Measurements from ENCODE around the gene TMA7B.
"Not testable (repeated sequence)": the region's sequence is repeated elsewhere in the genome, so short reads cannot be mapped to it uniquely, and the experiment has no call there.

TMA7B gene

DNA sequence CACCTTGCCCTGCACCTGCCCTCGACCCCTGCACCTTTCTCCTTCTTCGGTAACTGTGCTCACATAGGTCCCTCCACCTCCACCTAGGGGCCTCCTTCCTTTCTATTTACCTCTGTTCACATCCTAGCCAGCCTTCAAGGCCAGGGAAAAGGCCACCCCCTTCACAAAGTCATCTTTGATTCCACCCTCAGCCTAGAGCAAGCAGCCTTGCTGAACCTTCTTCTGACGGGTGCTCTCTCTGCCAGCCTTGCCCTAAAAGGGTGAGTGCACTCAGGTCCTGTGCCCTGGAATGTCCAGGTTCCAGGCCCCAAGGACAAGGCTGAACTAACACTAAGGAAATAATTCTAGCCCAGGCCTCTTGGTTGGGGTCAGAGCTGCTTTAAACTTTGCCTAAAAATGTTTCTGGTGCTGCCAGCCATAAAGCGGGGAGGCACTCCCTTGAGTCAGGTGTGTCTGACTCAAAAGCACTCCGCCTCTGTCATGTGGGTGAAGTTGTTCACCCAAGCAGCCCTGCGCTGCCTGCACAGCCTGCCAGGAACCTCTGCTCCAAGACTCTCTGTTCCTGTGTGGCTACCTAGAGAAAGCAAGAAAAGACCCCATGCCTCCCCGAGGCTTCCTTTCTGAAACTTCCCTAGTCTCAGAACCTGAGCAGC is 25.3 kb downstream of the TMA7B start:
- DNase-seq = no peak

DNA sequence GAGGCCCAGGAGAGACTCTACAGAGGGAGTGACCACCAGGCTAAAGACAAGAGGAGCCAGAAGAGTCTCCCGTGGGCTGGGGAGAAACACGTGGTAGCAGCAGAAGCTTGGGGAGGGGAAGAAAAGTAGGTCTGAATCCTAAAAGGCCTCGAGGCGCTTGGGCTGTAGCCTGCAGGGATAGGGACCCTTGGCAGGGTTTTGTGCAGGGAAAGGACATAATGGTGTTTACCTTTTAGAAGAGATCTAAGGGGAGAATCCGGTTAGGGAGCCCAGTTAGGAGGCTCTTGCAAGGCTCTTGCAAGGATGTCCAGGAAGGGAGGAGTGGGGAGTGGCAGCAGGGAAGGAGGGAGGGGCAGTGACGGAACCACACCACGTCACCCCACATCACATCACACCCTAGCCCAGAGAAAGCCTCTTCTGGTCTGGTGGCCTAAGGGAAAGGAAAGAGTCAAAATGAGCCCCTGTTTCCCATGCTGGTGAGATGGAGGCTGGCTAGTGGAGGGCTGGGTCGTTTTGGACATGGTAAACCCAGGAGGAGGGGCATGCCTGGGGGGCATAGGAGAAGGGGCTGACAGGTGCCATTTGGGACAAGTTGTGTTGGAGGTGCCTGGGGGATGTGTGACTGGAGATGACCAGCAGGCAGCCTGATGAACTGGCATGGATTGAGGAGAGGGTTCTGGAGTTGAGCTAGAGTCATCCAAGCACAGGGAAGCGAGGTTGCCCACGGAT is 28.4 kb downstream of the TMA7B start:
- no peak for DNase-seq

DNA sequence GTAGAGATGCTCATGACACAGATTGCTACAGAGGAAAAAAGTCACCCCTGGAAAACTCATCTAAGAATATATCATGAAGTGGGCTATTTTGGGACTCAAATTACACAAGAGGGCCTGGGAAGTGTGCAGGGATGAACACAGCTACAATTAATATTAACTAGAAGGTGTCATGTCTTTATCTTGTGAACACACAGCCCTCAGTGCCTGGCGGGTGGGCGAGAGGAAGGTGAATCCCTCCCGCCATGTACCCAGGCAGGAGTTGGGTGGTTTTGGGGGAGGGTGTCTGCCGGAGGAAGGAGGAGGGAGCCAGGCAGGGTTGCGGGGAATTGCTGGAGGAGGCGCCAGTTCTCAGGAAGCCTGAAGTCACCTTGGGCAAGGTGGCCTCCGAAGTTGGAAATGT is 29.4 kb downstream of the TMA7B start:
- DNase-seq = no peak

DNA sequence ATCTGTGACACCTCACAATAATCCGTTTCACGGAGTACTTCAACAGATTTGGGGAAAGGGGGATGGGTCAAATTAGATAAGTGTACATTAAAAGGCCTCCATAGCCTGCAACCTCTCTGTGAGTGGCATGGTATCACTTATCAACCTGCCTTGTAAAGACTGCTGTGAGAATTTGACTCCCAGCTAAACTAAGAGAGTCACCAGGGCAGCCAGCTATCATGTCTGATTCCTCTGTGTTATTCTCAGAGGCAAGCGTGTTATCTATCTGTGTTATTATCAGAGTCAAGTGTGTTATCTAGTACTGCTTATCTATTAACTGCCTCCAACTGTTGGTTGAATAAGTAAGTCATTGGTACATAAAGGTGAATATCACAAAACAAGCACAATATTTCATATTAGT is 30.5 kb downstream of the TMA7B start:
- DNase-seq = no peak

DNA sequence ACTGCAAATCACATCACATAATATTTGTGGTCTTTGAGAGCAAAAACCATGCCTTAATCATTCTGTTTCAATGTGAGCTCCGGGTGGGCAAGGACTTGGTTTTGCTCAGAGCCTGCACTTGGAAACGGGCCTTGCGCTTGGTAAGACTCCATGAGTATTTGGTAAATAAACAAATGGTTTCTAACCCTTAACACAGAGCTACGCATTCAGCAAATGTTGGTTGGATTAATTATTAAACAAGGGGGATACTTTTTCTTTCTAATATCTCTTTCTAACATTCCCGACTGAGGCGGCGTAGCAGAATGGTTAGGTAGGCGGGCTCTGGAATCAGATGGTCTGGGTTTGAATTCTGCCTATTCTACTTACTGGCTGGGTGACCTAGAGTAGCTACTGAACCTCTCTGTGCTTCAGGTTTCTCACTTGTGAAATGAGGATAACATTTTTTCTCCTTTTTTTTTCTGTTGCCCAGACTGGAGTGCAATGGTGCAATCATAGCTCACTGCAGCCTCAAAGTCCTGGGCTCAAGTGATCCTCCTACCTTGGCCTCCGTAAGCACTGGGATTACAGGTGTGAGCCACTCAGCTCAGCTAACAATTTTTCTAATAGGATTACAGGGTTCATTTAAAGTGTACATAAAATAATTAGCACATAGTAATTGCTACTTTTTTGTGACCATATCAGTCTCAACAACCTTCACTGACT is 31.1 kb downstream of the TMA7B start:
- no peak for DNase-seq

DNA sequence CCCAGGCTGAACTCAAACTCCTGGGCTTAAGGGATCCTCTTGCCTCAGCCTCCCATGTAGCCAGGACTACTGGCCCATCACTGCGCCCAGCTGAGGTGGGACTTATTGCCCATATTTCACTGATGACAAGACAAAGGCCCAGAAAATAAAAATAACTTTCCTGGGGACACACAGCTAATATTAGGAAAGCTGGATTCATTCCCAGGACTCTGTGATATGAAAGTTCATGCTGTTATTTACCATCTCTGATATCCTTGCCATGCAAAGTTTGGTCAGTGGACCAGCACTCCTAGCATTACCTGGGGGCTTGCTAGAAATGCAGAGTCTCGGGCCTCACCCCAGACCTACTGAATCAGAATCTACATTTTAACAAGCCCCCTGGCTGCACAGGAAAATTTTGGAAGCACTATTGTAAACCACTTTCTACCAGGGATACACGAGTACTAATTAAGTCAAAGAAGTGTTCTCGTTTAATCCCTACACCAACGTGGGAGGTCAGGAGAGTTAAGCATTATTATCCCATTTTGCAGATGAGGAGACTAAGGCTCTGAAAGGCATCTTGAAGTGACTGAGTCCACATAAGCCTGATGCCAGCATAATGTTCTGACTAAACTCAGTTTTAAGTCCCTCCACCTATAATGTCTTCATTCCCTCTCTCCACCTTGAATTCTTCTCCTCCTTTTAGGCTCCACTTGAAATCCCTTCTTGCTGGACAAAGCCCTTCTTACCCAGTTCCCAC is 32.1 kb downstream of the TMA7B start:
- DNase-seq = no peak

DNA sequence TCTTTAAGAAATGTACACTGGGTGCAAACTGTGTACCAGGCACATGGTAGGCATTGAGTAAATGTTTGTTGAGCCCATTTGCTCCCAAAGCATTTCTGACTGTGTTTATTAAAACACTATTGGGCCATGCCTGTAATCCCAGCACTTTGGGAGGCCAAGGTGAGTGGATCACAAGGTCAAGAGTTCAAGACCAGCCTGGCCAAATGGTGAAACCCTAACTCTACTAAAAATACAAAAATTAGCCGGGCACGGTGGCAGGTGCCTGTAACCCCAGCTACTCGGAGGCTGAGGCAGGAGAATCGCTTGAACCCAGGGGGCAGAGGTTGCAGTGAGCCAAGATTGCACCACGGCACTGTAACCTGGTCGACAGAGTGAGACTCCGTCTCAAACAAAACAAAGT is 32.7 kb downstream of the TMA7B start:
- DNase-seq = not testable (repeated sequence)

DNA sequence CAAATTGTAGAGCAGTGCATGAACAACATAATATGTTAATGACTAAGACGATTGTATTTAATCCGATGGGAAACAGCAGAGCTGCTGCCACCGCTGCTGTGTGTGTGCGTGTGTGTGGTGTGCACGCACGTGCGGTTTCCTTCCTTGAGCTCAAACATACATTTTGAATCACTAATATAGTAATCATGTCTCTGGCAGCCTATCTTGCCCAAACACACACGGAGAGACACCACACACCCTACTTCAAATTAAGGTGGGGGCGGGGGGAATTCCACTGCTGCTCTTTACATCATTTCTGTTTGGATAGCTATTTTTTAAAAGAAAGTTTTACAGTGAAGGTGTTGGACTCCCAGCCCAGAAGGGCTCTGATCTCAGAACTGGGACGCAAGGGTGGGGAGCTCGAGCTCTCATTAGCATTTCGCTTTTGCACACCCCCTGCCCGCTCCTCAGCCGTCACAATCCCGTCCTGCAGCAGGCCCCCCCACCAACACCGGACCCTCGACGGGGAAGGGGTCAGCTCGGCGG is 33.9 kb downstream of the TMA7B start:
- peak; percentile 65 for DNase-seq

DNA sequence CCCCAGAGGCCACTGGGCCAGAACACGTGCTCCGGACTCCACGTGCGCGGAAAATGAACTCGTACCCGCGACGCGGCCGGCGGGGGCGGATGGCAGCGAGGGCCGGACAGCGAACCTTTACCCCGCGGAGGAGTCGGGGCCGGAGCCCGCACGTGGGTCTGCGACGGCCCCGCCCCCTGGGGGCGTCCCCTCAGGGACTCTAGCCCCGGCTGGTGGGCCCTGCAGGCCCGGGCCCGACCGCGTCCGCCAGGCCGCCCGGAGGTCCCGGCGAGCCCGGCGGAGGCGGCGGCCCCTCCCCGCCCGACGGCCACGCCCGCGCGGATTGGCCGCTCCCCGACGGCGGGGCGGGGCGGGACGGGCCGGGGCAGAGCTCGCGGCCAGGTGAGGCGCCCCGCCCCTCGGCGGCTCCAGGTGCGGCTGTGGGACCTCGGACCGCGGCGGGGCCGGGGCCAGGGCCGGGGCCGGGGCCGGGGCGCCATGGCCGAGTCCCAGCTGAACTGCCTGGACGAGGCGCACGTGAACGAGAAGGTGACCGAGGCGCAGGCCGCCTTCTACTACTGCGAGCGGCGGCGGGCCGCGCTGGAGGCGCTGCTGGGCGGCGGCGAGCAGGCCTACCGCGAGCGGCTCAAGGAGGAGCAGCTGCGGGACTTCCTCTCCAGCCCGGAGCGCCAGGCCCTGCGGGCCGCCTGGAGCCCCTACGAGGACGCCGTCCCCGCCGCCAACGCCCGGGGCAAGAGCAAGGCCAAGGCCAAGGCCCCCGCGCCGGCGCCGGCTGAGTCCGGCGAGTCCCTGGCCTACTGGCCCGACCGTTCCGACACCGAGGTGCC is 34.6 kb downstream of the TMA7B start, which contains the start of gene FAM83F:
FAM83F (plus strand) TSS at position 389 of the 827 bp plus-strand sequence; CDS start at position 478, 89 bp downstream.
- no peak for DNase-seq

DNA sequence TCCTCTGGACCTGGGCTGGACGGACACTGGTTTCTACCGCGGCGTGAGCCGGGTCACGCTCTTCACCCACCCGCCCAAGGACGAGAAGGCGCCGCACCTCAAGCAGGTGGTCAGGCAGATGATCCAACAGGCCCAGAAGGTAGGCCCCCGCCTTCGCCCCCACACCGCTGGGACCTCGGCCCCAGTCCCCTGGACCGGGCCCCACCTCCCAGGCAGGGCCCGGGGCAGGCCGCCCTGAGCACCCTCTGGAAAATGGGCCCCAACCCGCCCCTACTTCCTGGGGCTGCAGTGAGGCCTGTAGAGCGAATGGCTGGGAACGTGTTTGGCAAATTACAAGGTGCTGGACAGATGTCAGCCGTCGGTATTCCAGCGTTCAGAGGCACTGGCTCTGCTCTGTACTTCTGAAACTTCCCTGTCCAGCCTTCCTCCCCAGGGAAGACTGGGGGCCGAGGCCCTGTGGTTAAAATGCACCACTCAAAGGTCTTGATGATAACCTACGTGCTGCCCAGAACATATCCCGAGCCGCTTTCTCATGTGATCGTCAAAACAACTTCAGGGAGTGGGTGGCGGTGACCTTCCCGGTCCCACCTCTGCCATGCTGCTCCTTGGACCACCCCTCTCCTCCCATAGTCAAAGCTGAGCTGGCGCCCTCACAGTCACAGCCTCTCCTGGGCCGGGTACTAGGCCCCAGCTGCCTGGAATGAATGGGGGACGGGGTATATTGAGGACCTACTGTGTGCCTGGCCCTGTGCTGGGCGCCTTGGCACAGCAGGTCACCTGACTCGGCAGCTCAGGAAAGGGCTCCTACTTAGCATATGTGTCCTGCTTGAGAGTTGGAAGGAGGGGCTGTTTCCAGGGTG is 35.4 kb downstream of the TMA7B start:
- DNase-seq = no peak

DNA sequence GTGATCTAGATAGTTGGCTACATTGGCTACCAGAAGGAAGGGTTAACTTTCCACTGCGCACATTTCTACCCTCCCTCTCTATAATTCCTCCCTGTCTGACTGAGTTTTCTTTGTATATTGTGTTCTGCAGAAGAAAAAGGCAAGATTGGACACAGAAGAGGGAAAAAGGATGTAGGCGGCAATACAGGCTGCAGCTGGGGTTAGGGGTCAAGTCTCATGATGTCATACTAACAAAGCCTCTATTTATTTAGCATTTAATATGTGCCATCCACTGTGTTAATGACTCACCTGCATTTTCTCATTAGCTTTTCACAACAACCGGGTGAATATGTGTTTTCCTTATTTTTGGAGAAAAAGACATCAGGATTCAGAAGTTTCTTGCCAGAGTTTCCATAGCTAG is 36.5 kb downstream of the TMA7B start:
- DNase-seq = no peak

DNA sequence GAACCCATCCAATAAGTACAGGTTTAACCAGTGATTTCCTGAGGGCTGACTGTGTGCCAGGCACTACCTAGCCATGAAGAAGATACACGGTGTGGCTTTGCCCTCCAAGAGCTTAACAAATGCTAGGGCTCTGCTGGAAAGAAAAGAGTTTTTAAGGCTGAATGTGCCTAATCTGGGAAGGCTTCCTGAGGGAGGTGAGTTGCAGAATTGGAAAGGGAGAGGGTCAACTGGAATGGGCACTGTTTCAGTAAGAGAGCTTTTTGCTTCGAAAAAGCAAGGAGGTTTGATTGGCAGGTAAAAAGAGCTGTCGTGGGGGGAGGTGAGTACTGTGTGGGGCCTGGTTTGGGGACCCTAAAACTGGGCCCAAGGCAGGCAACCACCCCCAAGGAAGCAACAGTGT is 37.2 kb downstream of the TMA7B start:
- no peak for DNase-seq

DNA sequence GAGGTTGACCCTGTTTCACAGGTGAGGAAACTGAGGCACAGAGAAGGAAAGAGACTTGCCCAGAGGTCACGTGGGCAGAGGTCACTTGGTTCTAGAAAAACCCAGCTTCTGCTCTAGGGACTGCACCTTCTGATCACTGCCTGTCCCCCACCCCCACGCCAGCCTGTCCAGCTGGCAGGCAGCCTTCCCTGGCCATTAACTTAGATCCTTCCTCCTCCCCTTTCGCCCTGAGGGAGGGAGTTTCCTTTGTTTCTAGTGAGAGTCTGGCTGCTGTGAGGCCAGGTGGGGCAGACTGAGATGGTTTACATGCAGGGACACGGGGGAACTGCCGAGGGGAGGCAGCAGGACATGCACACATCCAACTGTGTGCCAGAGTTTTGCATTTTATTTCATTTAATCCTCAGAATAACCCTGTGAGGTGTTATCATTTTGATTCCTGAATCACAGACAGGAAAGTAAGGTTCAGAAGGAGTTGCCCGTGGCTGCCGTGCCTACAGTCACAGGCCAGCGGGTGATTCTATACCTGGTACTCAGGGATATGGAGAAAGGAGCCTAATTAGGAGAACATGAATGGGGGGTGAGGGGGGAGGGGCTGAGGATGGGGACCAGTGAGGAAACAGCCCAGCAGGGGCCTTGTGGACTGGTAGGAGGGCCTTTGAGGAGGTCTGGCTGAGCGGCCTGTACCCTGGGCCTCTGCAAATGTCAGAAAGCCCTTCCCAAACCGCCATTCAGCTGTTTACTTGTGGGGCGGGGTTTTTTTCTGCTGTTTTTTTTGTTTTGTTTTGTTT is 37.9 kb downstream of the TMA7B start:
- no peak for DNase-seq

DNA sequence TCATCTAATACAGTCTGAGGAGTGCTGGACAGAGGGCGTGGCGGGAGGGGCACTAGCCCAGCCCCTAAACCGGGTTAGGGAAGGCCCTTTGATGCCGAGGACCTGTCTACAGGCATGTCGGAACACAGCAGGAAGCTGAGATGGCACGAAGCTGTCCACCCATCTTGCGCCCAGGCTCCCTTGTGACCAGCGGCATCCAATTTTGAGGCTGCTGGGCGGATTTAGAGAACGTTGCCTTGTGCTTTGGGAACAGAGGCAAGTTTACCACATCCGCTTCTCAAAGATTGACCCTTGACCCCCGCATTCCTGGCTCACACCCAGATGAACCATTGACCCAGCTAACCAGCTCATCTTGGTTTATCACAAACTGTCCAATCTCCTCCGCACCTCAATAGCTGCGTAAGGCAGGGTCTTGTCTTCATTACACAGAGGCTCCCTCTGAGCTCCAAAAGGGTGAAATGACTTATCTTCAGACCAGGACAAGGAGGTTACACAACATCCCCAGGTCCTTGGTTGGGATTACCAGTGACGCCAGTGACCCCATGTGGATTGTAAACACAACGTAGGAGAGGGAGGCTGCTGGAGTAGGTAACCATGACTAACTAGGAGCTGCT is 39.1 kb downstream of the TMA7B start:
- peak; percentile 41 for DNase-seq

DNA sequence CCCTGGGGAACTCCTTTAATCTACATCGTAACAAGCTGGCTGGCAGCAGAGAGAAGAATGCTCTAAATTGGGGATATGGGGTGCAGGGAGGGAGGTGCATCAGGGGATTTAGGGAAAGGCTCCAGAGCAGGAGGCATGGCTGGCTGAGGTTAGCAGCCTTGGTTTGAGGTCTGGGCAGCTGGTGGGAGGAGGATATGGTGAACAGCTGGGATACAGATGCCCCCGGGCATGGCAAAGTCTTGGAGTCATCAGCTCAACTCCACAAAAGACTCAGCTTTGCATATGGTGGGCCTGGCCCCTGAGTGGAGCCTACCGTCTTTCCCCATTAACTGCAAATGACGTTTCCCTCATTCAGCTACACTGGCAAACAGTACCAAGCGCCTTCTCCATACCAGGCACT is 40.0 kb downstream of the TMA7B start:
- DNase-seq = no peak

DNA sequence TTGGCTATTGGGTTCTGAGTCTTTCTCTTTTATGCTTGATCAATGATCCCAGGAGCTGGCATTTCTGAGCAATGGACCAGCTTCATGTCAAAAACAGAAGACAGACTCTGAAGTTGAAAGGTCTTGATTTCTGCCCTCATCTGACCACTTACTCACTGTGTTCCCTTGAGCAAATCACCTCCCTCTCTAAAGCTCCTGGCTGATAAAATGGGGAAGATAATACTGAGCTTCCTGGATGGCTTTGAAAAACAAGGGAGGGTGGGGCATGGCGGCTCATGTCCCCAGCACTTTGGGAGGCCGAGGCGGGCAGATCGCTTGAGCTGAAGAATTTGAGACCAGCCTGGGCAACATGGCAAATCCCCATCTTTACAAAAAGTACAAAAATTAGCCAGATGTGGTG is 40.9 kb downstream of the TMA7B start:
- DNase-seq = no peak

DNA sequence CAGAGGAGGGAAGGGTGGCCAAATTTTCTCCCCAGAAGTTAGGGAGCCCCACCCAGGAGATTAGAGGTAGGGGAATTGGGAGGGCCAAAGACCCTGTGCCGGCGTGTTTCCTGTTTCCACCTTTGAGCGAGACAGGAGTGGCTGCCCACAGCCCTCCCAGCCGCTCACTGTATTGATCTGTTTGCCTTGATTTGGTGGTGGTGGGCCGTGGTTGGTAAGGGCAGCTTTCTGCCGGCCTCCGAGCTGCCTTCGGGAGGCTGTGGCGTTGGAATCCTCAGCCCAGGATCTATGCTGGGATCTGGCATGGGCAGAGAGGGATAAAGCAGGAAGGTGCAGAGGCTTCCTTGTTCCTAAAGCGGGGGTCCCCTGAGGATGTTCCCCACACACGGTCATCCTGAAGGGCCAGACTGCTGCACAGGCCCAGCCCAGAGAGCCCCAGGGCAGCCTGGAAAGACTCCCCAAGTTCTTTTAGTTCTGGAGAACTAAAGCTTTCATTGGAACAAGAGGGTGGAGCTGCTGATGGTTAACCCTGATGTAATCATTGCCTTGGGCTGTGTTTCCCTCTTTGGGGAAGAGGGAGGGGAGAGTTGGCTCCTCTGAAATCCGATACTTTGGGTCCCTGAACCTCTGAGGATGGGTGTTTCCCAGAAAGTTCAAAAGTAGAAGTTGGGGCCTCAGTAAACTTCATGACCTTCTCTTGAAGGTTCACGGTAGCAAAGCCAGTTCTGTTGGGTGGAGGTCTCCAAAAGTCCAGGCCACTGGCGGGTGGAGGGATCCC is 41.8 kb downstream of the TMA7B start:
- DNase-seq = no peak

DNA sequence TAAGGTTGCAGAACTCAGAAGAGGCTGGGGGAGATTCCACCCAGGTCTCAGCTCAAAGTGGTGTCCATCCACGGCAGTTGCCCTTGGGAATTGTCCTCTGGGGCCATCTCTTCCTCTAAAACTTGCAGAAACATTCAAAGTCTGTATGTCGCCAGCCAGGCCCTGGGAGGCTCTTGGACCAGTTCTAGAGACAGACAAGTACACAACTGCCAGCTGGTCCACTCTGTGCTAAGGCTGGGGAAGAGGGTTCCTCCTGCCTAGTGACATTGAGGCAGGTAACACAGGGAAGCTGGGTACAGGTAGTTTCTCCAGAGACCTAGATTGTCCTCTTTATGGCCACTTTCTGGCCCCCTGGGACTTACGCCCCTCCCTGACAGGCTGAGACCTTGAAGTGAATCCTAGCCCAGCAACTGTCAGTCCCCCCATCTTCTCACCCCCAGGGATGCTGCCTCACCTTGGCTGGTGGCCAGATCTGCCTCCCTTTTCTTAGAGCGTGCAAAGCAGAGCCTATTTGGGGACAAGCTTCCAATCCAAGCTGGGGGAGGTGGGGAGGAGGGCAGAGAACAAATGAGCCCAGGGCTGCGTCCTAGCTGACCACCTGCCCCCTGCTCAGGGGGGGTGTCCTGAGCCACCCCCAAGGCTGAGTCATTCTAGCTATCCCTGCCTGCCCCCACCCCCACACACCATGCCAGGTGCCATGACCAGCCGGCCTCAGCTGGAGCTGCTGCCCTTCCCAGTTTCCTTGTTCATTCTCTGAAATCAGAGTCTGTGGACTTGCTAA is 42.9 kb downstream of the TMA7B start:
- no peak for DNase-seq

All from fibroblast of skin of right quadriceps (primary cell).